ENCODE results near the gene ZP3.
A peak's percentile ranks its signal among the peaks of the same experiment; 100 is the strongest.
"Not testable (repeated sequence)": the region's sequence is repeated elsewhere in the genome, so short reads cannot be mapped to it uniquely, and the experiment has no call there.

Gene ZP3
- 0.78 to 1.7 reads per million in 2 experiments for total RNA-seq

DNA sequence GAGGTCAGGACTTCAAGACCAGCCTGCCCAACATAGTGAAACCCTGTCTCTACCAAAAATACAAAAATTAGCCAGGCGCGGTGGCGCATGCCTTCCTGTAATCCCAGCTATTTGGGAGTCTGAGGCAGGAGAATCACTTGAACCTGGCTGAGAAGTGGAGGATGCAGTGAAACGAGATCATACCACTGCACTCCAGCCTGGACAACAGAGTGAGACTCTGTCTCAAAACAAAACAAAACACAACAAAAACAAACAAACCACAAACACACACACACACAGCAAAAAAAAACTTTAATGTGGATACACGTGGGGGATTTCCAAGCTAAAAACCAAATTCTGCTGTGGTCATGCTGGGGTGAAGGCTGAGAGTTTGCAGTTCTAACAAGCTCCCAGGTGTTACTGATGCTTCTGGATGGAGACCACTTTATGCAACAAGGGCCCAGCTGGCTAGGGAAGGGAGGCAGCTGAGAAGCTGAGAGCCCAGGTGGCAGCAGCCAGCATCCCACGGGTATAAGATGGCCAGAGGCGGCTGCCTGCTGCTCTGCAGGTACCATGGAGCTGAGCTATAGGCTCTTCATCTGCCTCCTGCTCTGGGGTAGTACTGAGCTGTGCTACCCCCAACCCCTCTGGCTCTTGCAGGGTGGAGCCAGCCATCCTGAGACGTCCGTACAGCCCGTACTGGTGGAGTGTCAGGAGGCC, at the start of gene ZP3:
ZP3 (plus strand) TSS at position 538 of the 699 bp plus-strand sequence; CDS start at position 553, 15 bp downstream.
- DNase-seq (ENCODE audit: low read depth) = no peak

DNA sequence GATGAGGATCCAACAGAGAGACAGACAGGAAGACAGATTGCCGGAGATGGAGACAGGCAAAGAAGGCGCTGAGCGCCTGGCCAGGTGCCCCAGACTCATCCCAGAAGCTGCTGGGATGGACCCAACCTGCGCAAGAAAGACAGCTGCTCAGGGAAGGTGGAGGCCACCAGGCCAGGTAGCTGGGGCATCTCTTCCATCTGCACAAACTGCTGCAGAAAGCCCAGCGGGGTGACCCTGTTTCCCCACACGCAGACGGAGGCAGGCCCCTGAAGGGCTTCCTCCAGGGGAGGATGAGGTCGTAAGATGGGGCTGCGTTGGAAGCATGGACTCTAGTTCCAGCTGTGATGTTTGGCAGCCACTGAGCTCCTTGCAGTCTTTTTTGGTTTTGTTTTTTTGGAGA, 49.5 kb upstream of the ZP3 start:
- DNase-seq (ENCODE audit: low read depth) = no peak

DNA sequence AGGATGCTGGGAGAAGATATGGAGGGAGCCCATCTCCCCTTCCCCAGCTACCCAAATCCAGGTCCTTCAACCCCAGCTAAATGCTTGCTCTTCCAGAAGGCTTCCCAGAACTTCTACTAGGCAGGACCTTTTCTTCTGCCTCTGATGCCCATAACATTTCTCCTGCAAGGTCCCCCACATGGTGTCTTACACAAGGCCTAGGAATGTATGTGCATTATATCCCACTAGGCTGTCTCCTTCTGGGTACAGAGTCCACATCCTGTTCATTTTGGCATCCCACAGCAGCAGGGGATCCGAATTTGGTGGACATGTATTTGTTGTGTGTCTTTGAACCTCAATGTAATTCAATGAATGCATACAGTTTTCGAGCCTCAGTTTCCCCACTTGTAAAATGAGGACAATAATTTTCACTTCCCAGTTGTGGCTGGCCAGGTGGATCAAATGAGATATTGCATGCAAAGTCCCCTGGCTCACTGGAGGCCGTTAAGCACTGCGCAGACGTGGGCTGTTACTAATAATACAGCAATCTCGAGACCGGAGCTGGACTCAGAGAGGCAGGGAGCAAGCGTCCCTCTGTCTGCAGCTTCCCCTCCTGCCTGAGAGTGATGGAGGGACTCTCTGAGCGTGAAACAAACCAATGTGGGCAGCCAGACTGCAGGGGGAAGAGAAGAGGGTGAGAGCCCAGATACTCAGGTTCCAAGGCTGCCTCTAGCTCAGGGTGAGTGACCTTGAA, 47.4 kb upstream of the ZP3 start:
- no peak for DNase-seq (ENCODE audit: low read depth)

DNA sequence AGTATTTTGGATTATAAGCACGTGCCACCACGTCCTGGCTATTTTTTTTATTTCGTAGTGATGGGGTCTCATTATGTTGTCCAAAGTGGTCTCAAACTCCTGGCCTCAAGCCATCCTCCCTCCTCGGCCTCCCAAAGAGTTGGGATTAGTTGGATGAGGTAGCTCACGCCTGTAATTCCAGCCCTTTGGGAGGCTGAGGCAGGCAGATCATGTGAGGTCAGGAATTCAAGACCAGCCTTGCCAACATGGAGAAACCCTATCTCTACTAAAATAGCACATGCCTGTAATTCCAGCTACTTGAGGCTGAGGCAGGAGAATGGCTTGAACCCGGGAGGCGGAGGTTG, 44.2 kb upstream of the ZP3 start:
- DNase-seq (ENCODE audit: low read depth) = no peak

DNA sequence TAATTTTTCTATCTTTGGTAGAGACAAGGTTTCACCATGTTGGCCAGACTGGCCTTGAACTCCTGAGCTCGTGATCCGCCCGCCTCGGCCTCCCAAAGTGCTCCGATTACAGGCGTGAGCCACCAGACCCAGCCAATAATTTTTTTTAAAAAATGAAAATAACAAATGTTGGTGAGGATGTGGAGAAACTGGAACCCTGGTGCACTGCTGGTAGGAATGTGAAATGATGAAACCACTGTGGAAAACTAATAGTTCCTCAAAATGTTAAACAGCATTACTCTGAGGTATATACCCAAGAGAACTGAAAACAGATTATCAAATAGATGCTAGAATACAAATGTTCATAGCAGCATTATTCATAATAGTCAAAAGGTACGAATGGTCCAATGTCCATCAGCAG, 42.9 kb upstream of the ZP3 start:
- DNase-seq (ENCODE audit: low read depth) = no peak

DNA sequence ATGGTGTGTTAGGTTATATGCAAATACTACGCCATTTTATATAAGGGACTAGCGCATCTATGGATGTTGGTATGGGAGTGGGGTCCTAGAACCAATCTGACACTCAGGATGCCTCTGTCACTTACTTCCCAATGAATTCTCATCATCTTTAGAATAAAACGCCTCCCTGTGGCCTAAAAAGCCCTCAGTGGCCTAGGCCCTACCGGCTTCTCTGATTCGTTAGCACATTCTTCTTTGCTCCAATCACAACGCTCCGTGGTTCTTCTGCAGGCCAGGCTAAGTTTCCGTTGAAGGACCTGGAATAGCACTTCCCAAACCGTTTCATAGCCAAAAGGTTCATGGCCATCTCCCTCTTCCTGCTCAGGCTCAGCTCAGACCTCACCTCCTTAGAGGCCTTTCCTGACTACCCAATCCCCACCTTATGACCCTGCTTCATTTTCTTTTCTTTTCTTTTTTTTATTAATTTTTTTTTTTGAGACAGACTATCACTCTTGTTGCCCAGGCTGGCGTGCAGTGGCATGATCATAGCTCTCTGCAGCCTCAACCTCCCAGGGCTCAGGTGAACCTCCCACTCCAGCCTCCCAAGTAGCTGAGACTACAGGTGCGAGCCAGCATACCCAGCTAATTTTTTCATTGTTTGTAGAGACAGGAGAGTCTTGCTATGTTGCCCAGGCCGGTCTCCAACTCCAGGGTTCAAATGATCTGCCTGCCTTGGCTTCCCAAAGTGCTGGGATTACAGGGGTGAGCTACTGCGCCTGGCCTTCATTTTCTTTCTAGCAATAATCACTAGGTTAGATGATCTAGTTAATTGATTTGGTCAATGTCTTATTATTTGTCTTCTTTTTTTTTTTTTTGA, 41.4 kb upstream of the ZP3 start:
- no peak for DNase-seq (ENCODE audit: low read depth)

DNA sequence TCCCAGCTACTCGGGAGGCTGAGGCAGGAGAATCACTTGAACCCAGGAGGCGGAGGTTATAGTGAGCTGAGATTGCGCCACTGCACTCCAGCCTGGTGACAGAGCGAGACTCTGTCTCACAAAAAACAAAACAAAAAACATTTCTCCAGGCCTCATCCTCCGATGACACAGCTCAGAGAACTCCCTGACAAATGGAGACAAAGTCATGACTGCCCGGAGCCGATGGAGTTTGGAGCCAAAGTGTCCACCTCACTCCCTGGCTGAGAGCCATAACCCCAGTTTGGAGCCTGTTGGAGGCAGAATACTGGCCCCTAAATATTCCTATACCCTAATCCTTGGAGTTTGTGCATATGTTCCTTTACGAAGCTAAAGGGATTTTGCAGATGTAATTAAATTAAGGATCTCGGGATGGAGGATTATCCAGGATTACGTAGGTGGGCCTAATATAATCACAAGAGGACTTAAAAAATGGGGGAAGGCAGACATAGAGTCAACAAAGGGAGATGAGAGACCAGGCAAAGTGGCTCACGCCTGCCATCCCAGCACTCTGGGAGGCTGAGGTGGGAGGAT, 38.0 kb upstream of the ZP3 start:
- DNase-seq (ENCODE audit: low read depth) = no peak

DNA sequence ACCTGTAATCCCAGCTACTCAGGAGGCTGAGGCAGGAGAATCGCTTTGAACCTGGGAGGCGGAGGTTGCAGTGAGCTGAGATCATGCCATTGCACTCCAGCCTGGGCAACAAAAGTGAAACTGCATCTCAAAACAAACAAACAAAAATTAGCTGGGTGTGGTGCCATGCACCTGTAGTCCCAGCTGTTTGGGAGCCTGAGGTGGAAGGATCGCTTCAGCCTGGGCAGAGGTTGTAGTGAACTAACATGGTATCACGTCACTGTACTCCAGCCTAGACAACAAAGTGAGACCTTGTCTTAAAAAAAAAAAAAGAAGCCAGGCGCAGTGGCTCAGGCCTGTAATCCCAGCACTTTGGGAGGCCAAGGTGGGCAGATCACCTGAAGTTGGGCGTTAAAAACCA, 37.0 kb upstream of the ZP3 start:
- not testable (repeated sequence) for DNase-seq (ENCODE audit: low read depth)

DNA sequence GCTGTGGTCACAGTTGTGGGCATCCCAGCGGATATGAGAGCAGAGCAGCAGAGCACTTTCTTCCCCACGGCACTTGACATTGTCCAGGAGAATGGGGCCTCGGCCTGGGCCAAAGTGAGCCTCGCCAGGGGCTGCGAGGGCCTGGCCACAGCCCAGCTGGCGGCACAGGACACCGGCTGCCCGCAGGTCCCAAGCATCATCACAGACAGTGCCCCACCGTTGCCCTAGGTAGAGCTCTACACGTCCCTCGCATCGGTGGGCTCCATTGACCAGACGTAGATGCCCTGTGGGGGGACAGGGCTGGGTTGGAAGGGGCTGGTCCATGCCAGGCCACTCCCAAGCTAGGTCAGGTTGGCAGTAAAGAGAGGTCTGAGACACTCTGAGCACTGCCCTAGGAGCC, 34.7 kb upstream of the ZP3 start:
- DNase-seq (ENCODE audit: low read depth) = no peak

DNA sequence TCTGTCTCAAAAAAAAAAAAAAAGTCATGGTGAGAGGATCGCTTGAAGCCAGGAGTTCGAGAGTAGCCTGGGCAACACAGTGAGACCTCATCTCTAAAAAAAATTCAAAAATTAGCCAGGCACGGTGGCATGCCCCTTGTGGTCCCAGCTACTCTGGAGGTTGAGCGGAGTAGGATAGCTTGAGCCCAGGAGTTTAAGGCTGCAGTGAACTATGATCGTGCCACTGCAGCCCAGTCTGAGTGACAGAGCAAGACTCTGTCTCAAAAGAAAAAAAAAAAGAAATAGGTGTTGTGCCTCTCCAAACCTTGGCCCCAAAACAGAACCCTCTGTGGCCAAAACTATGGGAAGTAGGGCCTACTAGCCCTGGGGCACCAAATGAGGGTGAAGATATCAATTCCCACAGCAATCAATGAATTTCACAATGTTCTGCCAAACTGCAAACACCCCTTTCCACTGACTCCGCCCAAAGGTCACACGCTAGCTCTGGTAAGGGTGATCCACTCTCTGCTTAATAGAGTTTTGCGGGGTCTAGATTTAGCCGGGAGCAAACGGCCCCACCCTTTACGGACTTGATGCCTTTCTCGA, 32.1 kb upstream of the ZP3 start:
- no peak for DNase-seq (ENCODE audit: low read depth)

DNA sequence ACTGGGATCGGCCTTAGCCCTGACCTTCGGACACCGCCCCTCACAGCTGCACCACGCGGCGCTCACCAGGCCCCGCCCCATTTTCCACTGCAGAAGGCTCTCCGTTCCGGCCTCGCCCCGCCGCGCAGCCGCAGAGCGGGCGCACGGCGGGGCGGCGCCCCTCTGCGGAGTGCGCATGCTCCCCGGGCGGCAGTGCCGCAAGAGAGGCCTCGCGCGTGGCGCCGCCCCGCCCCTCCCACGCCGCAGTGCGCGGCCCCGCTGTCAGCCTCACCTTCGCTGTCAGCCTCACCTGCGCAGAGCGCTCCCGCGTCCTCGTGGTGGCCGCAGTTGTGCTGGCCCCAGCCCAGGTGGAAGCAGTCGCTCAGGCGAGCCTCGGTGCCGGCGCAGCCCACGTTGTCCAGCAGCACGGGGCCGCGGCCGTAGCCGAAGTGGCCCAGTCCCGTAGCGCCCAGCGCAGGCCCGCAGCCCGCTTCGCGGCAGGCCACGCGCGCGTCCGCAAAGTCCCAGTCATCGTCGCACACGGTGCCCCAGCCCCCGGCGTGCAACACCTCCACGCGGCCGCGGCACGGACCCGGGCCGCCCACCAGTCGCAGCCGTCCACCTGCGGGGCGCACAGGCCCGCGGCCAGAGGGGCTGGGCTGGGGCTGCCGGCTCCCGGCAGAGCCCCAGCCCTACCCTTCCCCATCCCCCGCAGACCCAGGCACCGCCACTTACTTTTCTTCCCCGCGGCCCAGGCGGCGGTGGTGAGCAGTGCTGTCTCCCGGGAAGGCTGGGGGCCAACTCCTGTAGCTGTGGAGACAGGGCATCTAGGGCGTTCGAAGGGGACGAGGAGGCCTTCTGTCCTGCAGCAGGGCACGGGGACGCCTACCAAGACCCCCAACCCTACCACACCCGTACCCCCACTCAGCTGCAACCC, 31.4 kb upstream of the ZP3 start:
- peak; percentile 84 for DNase-seq (ENCODE audit: low read depth)

DNA sequence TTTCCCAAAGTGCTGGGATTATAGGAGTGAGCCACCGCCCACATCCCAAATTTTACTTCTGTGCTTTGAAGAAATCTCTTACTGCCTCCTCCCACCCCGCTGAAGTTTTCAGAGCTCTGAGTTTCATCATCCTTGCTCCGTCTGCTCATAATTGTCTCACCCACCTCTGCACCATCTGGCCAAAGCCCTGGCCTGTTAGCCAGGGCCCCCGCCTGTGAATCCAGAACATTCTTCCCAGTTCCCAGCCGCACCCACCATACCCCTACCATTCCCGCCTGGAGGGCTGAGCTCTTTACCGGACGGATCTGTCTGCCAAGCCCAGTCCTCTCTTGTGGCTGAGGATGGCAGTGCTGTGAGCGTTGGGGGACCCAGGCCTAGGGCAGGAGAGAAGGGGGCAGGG, 29.8 kb upstream of the ZP3 start:
- no peak for DNase-seq (ENCODE audit: low read depth)

DNA sequence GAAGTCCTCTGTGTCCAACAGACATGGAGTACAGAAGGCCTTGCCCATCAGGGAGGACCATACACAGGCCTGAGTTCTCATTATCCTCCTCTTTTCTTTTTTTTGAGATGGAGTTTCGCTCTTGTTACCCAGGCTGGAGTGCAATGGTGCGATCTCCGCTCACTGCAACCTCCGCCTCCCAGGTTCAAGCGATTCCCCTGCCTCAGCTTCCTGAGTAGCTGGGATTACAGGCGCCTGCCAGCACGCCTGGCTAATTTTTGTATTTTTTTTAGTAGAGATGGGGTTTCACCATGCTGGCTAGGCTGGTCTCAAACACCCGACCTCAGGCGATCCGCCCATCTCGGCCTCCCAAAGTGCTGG, 29.2 kb upstream of the ZP3 start:
- not testable (repeated sequence) for DNase-seq (ENCODE audit: low read depth)

DNA sequence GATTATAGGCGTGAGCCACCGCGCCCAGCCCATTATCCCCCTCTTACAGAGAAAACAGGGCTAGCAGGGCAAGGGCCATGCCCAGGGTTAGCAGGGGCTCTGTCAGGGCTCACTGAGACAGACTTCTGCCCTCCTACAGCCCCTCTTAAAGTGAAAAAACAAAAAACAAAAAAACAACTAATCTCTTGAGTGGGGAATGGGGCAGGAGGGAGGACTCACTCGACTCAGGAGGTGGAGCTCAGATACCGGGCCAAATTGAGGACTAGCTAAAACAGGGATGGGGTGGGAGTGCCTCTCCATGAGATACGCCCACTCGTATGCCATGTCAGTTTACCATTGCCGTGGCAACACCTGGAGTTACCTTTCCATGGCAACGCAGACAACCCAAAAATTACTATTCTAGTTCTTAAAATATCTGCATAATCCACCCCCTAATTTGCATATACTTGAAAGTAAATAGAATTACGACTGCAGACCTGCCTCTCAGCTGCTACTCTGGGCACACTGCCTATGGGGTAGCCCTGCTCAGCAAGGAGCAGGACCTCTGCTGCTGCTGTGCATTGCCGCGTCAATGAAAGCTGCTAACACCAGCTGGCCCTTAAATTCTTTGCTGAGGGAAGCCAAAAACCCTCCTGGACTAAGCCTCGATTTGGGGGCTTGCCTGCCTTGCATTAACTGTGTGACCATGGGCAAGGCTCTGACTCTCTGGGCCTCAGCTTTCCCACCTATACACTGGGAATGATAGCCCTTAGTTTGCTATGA, 28.6 kb upstream of the ZP3 start:
- no peak for DNase-seq (ENCODE audit: low read depth)

DNA sequence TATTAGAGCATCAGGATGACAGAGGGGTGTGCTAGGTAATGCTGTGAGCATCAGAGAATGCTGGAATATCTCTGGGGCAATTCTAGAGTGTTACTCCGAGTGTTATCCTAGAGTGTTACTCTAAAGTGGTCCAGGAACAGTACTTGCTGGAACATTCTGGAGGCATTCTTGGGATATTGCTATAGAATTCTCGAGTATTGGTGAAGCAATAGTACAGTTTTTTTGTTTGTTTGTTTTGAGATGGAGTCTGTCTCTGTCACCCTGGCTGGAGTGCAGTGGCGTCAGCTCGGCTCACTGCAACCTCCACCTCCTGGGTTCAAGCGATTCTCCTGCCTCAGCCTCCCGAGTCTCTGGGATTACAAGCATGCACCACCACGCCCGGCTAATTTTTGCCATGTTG, 27.9 kb upstream of the ZP3 start:
- DNase-seq (ENCODE audit: low read depth) = no peak

DNA sequence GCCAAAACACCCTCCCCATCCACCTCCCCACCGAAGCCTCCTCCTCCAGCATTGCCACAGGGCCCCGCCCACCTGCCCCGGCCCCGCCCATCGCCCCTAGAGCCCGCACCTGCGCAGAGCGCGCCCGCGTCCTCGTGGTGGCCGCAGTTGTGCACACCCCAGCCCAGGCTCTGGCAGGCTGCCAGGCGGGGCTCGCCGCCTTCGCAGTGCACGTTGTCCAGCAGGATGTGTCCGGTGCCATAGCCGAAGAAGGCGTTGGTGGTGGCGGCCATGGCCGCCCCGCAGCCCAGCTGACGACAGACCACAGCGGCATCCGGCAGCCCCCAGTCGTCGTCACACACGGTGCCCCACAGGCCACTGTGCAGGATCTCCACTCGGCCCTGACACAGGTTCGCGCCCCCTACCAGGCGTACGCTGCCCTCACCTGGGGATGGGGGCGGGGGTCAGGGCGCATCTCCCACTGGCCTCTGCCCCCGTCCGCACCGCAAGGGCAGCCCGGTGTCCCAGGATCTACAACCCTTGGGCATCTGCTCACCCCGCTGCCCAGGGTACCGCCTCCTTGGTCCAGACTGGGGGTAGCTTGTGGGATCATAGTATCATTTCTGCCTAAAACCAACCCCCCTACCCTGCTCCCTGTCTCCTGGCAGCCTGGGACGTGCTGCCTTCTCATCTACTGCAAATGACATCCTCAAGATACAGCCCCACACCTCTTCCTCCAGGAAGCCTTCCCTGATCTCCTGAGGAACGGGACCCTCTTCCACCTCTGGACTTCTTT, 27.2 kb upstream of the ZP3 start:
- peak; percentile 75 for DNase-seq (ENCODE audit: low read depth)

DNA sequence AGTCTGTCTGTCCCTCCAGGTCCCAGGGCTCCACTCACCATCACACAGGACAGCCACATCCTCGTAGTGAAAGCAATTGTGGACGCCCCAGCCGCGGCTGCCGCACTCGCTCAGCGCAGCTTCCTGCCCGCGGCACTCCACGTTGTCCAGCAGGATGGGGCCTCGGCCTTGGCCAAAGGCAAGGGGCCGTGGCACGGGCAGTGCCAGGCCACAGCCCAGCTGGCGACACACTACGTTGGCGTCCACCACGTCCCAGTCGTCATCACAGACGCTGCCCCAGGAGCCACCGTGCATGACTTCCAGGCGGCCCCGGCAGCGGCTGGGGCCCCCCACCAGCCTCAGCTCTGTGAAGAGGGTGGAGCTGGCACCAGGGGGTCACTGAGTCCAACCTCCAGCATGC, 24.5 kb upstream of the ZP3 start:
- DNase-seq (ENCODE audit: low read depth) = no peak

DNA sequence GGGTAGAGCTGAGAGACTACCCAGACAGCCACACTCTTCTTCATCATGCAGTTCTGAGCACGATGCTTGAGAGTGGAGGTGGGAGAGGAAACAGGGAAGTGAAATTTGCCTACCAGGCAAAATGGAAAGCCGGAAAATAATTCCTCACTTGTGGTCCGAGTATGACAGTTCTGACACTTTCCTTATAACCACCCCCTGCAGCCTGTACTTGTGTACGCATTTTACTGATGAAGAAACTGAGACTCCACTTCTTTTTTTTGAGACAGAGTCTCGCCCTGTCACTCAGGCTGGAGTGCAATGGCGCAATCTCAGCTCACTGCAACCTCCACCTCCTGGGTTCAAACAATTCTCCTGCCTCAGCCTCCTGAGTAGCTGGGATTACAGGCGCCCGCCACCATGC, 21.7 kb upstream of the ZP3 start:
- DNase-seq (ENCODE audit: low read depth) = not testable (repeated sequence)

DNA sequence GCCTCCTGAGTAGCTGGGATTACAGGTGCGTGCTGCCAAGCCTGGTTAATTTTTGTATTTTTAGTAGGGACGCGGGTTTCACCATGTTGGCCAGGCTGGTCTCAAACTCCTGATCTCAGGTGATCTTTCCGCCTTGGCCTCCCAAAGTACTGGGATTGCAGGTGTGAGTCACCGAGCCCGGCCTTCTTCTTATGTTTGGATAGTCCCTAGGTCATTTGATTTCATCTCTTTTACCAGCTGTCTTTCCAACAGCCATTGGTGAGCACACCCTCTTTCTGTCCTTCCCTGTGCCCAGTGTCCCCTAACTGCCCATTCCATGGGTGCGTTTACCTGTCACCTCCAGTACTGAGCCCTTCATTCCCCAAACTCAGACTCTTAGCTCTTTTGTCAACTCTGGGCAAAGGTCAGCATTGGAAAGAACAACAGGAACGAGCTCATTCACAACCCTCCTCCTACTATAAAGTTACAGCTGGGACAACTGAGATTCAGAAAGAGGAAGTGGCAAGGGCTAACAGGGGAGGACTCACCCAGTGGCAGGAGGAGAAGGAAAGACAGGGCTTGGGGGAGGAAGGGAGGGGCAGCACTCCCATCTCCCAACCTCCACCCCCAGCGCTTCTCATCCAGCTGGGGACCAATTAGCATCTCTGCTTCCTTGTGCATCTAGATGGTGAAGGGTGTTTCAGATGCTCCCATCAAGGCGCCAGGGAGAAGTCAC, 20.8 kb upstream of the ZP3 start:
- DNase-seq (ENCODE audit: low read depth) = no peak
